ENCODE data around the gene TGM5. TPM values are rescaled to one million over a fixed set of nuclear protein-coding genes. Genes with fewer than 3 reads are reported as not detected.

Gene TGM5
- total RNA-seq, 4 donors from 2014 or later: 12.1 TPM; not detected in 3

DNA sequence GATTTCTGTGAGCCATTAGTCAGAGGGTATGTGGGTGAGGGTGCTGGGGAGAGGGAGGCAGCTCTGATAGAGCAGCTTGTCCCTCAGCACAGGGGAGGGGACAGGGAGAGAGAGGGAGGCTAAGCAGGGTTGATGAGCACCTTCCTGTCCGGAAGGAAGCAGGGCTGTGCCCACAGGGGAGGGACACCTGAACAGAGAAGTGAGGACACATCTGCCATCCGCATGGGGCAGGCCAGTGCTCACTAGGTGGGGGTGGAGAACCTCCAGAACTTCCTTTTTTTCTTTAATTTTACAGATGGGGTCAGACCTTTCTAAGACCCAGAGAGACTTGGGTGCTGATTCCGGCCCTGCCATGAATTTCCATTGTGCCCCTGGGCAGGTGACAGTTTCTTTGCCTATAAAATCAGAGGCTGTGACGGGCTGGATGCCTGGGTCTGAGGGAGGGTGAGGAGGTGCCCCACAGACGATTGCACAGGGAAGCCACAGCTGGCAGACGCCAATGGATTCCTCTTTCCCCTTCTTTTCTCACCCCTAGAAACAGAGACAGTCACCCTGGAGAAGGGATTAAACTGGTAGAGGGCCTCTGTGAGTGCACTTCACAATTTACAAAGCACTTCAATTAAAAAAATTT is 4.1 kb upstream of the TGM5 start:
- in situ Hi-C loops (cut with MboI; ENCODE audit: low pct_ligation_motif_present in 1 of 4, low pct_unique_long_range_greater_than_20kb in 1 of 4, low sequenced_read_pairs in 3 of 4) (no loop called here), intact Hi-C loops (cut with DNase I; ENCODE audit: low total_unique reads) (no loop called here)
- Histone ChIP-seq H3K9me3 (no peaks in the 10 kb centered on the region), H3K4me1 (no peaks in the 10 kb centered on the region), H3K27me3 (peaks cover 9% of the 10 kb centered on the region), H3K4me3 (no peak overlapping the region), H3K27ac (no peak overlapping the region), H3K36me3 (no peaks in the 10 kb centered on the region)
- WGBS, 2 donors (ENCODE audit: low coverage in 1 of 2): 46 to 53% methylated on average over 2 to 6 of the region's 6 CpGs
- TF ChIP-seq, protein P1, sequence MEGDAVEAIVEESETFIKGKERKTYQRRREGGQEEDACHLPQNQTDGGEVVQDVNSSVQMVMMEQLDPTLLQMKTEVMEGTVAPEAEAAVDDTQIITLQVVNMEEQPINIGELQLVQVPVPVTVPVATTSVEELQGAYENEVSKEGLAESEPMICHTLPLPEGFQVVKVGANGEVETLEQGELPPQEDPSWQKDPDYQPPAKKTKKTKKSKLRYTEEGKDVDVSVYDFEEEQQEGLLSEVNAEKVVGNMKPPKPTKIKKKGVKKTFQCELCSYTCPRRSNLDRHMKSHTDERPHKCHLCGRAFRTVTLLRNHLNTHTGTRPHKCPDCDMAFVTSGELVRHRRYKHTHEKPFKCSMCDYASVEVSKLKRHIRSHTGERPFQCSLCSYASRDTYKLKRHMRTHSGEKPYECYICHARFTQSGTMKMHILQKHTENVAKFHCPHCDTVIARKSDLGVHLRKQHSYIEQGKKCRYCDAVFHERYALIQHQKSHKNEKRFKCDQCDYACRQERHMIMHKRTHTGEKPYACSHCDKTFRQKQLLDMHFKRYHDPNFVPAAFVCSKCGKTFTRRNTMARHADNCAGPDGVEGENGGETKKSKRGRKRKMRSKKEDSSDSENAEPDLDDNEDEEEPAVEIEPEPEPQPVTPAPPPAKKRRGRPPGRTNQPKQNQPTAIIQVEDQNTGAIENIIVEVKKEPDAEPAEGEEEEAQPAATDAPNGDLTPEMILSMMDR (IDR thresholded peaks at IDR 0.05): no peak
- TF ChIP-seq POLR2AphosphoS5 (IDR thresholded peaks at IDR 0.05) (no peak), EP300 (IDR thresholded peaks at IDR 0.05; ENCODE audit: low read depth) (no peak), POLR2A (IDR thresholded peaks at IDR 0.05) (no peak)
- DNase-seq: no peak

DNA sequence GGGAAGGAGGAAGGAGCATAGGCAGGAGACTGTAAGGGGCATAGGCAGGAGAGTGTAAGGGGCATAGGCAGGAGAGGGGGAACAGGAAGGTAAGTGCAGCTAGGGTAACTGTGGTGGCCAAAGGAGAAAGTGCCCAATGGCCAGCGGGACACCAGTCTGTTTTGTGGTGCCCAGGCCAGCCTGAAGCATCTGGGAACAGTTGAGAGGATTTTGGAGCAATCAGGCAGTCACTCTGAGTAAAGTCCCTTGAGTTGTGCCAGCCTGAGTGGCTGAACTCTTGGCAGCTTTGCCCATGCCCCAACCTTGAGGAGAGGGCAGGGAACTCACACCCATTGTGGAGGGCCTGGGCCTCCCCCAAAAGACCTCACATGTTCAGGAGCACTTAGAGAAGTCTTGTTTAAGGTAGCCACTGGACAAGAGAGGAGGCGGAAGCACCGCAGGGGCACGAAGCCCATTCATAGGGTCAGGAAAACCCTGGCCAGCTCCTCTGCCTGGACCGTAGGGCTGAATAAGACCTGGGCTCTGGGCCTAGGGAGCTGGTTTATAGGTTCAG is 3.5 kb upstream of the TGM5 start:
- WGBS, 2 donors (ENCODE audit: low coverage in 1 of 2): 40 to 90% methylated on average over 1 to 5 of the region's 5 CpGs
- H3K27me3 ChIP-seq: peaks cover 11% of the 10 kb centered on the region
- H3K4me1 ChIP-seq: no peaks in the 10 kb centered on the region
- DNase-seq: no peak
- H3K9me3 ChIP-seq: no peaks in the 10 kb centered on the region
- in situ Hi-C loops (cut with MboI; ENCODE audit: low pct_ligation_motif_present in 1 of 4, low pct_unique_long_range_greater_than_20kb in 1 of 4, low sequenced_read_pairs in 3 of 4): no loop called here
- no peak overlapping the region for H3K27ac ChIP-seq
- TF ChIP-seq EP300 (IDR thresholded peaks at IDR 0.05; ENCODE audit: low read depth): no peak
- TF ChIP-seq, protein P1 (IDR thresholded peaks at IDR 0.05): no peak
- H3K4me3 ChIP-seq: no peak overlapping the region
- intact Hi-C loops (cut with DNase I; ENCODE audit: low total_unique reads): no loop called here
- H3K36me3 ChIP-seq: no peaks in the 10 kb centered on the region

DNA sequence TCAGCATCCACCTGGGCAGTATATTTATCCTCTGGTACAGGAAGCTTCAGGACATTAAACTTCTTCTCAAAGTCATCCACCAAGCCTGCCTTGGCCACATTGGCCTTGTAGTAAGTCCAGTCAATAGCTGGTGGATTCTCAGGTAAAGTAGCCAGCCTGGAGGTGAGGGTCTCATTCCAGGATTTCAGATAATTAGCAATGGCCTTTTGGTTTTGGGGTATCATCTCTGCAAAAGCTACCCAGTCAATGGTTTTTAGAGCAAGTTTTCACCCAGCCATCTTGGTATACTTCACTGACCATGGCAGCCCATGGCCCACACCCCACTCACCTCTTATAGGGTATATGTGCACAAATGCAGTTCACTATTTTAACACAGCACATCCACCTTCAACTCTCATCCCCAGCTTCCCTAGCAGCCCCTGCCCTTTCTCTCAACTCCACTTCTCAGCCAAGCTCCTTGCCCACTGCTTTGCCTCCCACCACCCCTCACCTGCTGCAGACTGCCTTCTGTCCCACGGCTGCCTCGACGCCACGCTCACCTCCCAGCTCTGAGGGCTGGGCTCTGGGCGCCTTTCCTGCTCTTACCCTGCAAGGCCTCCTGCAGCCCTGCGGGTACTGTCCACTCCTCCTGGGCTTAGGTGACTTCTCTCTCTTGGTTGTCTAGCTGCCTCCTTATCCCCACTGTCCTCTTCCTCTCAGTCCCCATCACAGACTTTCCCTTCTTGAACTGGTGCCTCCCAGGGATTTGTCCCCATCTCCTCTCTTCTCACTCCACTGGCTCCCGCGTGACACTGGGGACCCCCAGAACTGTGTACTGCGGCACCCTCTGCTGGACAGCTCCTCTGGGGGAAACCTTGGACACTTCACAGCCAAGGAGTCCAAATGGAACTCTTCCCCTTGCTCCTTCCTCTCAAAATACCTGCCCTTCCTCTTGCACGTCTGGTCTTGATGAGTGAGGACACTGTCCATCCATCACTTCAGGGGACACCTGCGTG is 1.7 kb upstream of the TGM5 start:
- intact Hi-C loops (cut with DNase I; ENCODE audit: low total_unique reads) (no loop called here), in situ Hi-C loops (cut with MboI; ENCODE audit: low pct_ligation_motif_present in 1 of 4, low pct_unique_long_range_greater_than_20kb in 1 of 4, low sequenced_read_pairs in 3 of 4) (no loop called here)
- DNase-seq: no peak
- no peaks in the 10 kb centered on the region for H3K9me3 ChIP-seq
- WGBS, 2 donors (ENCODE audit: low coverage in 1 of 2): 33 to 80% methylated on average over 2 to 11 of the region's 11 CpGs
- H3K27me3 ChIP-seq: peaks cover 11% of the 10 kb centered on the region
- no peaks in the 10 kb centered on the region for H3K4me1 ChIP-seq
- no peak overlapping the region for H3K4me3 ChIP-seq
- no peaks in the 10 kb centered on the region for H3K36me3 ChIP-seq
- no peak for TF ChIP-seq POLR2A (IDR thresholded peaks at IDR 0.05)
- TF ChIP-seq POLR2AphosphoS5 (IDR thresholded peaks at IDR 0.05): no peak
- TF ChIP-seq EP300 (IDR thresholded peaks at IDR 0.05; ENCODE audit: low read depth): no peak
- TF ChIP-seq, protein P1 (IDR thresholded peaks at IDR 0.05): no peak
- no peak overlapping the region for H3K27ac ChIP-seq

DNA sequence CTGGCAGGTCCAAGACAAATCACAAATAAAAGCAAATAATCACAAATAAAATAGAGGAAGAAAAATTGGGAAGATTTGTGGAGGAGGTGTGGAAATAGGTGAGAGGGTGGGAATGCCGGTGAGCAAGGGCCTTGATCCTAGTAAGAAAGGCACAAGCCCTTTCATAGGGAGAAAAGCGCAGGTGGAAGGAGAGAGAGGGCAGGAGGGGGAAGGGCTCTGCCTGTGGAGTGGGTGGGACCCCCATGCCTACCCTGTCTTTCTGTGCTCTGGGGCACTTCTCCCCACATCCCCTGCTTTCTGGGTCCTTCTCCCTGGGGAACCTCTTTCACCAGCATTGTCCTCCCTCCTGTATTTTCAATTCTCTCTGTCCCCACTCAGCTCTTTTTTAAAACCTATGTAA is 711 bp upstream of the TGM5 start:
- Histone ChIP-seq H3K4me1 (no peaks in the 10 kb centered on the region), H3K9me3 (no peaks in the 10 kb centered on the region), H3K4me3 (no peak overlapping the region), H3K27me3 (peaks cover 11% of the 10 kb centered on the region), H3K27ac (no peak overlapping the region), H3K36me3 (no peaks in the 10 kb centered on the region)
- in situ Hi-C loops (cut with MboI; ENCODE audit: low pct_ligation_motif_present in 1 of 4, low pct_unique_long_range_greater_than_20kb in 1 of 4, low sequenced_read_pairs in 3 of 4) (no loop called here), intact Hi-C loops (cut with DNase I; ENCODE audit: low total_unique reads) (no loop called here)
- DNase-seq: no peak
- TF ChIP-seq POLR2AphosphoS5 (IDR thresholded peaks at IDR 0.05) (no peak), POLR2A (IDR thresholded peaks at IDR 0.05) (no peak), EP300 (IDR thresholded peaks at IDR 0.05; ENCODE audit: low read depth) (no peak)
- TF ChIP-seq, protein P1 (IDR thresholded peaks at IDR 0.05): no peak
- 93% methylated on average over 2 of the region's 2 CpGs; no CpG with 5 or more reads in 1 of the 2 donors for WGBS, 2 donors (ENCODE audit: low coverage in 1 of 2)

Measured in transverse colon (tissue), 4 donors.